Measurements from ENCODE around the gene MLH1.

The MLH1 gene

DNA sequence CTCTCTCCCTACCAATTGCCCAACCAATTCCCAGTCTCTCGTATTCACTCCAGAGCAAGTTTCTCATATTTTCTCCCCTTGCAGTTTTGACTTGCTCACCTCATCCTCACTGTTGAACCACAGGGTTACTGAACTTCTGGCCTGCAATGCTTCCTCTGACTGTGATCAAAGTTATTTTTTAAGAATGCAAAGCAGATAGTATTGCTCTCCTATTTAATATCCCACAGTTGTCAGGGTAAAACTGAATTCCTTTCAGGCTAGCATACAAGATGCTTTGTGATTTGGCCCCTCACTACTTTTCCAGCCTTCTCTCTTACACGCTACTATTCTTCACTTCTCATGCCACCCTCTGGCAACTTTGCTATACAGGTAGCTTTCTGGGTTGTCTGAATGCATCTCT, 100.2 kb downstream of the MLH1 start:
- Histone ChIP-seq H3K4me1 (peaks cover 0 to 19% (median 1%) of the 10 kb centered on the region in 4 donors), H3K9me3 (no peaks in the 10 kb centered on the region), H3K27me3 (no peaks in the 10 kb centered on the region), H3K27ac (no peak overlapping the region), H3K4me3 (no peak overlapping the region), H3K36me3 (peaks cover 18 to 38% (median 29%) of the 10 kb centered on the region in 3 donors)
- DNase-seq, result no peak
- intact Hi-C loops (cut with DNase I; ENCODE audit: low total_unique reads), result no loop called here
- TF ChIP-seq, protein P1, sequence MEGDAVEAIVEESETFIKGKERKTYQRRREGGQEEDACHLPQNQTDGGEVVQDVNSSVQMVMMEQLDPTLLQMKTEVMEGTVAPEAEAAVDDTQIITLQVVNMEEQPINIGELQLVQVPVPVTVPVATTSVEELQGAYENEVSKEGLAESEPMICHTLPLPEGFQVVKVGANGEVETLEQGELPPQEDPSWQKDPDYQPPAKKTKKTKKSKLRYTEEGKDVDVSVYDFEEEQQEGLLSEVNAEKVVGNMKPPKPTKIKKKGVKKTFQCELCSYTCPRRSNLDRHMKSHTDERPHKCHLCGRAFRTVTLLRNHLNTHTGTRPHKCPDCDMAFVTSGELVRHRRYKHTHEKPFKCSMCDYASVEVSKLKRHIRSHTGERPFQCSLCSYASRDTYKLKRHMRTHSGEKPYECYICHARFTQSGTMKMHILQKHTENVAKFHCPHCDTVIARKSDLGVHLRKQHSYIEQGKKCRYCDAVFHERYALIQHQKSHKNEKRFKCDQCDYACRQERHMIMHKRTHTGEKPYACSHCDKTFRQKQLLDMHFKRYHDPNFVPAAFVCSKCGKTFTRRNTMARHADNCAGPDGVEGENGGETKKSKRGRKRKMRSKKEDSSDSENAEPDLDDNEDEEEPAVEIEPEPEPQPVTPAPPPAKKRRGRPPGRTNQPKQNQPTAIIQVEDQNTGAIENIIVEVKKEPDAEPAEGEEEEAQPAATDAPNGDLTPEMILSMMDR (IDR thresholded peaks at IDR 0.05), result no peak

DNA sequence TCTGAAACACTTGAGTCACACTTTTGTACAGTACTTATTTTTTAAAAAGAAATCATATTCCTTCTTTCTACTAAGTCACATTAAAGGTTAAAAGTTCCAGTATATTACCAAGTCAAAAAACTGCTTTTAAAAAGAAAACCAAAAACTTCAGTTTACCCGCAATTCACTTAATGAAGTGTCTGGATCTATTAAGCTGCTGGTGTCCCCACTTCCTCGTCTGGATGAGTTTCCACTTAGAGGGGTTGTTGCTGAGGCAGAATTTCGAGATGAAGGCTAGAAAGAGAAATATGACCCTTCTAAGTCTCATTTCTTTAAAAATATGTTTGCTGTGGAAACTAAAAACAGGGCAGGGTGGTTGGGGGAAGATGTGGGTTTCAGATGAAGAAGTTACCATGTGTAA, 101.3 kb downstream of the MLH1 start:
- Histone ChIP-seq H3K4me3 (no peak overlapping the region), H3K27me3 (no peaks in the 10 kb centered on the region), H3K36me3 (peaks cover 18 to 31% (median 29%) of the 10 kb centered on the region in 3 donors), H3K9me3 (no peaks in the 10 kb centered on the region), H3K27ac (no peak overlapping the region), H3K4me1 (peaks cover 0 to 19% (median 1%) of the 10 kb centered on the region in 4 donors)
- intact Hi-C loops (cut with DNase I; ENCODE audit: low total_unique reads), result no loop called here
- DNase-seq, result no peak
- TF ChIP-seq, protein P1 (IDR thresholded peaks at IDR 0.05), result no peak

DNA sequence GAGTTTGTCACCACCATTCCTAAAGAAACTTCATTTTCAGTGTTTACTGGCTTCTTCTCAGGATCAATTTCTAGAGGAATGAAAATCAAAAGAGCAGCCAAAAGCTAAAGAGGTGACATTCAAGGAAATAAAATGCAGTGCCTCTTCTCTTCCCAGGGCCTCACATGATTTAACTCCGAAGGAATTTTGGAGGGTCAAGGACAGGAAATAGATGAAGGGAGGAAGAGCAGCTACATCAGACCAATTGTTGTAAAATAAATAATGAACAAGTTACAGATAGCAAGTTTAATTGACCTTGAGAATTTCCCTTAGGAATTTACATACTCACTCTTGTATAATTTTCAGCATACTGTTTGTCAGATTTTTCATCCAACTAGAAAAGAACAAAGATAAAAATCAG, 103.0 kb downstream of the MLH1 start:
- H3K27me3 ChIP-seq, result no peaks in the 10 kb centered on the region
- TF ChIP-seq, protein P1 (IDR thresholded peaks at IDR 0.05), result no peak
- no peaks in the 10 kb centered on the region for H3K9me3 ChIP-seq
- intact Hi-C loops (cut with DNase I; ENCODE audit: low total_unique reads), result no loop called here
- peak overlapping the region in 1 of 2 donors; percentile 26 for H3K27ac ChIP-seq
- DNase-seq, result no peak
- peaks cover 0 to 19% (median 1%) of the 10 kb centered on the region in 4 donors for H3K4me1 ChIP-seq
- no peak overlapping the region for H3K4me3 ChIP-seq
- H3K36me3 ChIP-seq, result peaks cover 3 to 14% (median 12%) of the 10 kb centered on the region in 3 donors

DNA sequence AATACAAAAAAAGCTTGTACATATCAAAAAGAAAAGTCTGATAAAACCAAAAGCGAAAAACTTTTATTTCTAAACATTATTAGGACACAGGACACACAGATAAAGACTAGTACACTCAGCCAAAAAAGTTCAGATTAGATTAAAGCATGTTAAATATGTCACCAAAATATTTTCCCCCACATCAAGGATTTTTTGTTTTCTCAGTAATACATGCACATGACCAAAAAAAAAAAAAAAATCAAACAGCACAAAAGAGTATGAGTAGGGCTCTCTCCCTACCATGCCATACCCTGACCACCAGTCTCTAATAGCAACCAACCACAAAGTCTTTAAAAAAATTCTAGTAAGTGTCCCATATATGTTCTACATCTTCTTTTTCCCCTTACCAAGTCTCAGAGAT, 103.7 kb downstream of the MLH1 start:
- DNase-seq, result no peak
- Histone ChIP-seq H3K9me3 (no peaks in the 10 kb centered on the region), H3K36me3 (peaks cover 0 to 13% (median 8%) of the 10 kb centered on the region in 3 donors), H3K27ac (peak overlapping the region in 1 of 2 donors; percentile 26), H3K4me3 (no peak overlapping the region), H3K4me1 (peaks cover 0 to 19% (median 1%) of the 10 kb centered on the region in 4 donors), H3K27me3 (no peaks in the 10 kb centered on the region)
- TF ChIP-seq, protein P1 (IDR thresholded peaks at IDR 0.05), result no peak
- intact Hi-C loops (cut with DNase I; ENCODE audit: low total_unique reads), result no loop called here

DNA sequence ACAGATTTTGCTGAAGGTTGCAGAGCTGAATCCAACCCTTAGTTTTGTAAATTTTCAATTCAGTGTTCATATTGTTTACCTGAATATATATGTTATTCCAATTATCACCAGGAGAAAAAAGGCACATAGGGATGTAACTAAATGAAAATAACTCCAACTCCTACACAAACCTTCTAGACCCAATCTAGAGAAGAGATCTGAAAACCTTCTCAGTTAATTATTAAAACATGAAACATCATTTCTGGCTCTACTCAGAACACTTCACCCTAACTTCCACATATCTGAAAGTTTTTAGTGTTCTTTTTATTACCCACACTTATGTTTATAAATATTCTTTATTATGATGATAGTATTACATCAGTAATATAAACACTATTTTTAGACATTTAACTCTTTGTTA, 104.5 kb downstream of the MLH1 start:
- Histone ChIP-seq H3K27ac (no peak overlapping the region), H3K4me3 (no peak overlapping the region), H3K4me1 (peaks cover 0 to 19% (median 1%) of the 10 kb centered on the region in 4 donors), H3K27me3 (no peaks in the 10 kb centered on the region), H3K9me3 (no peaks in the 10 kb centered on the region), H3K36me3 (peaks cover 0 to 8% (median 5%) of the 10 kb centered on the region in 3 donors)
- intact Hi-C loops (cut with DNase I; ENCODE audit: low total_unique reads), result no loop called here
- DNase-seq, result no peak
- TF ChIP-seq, protein P1 (IDR thresholded peaks at IDR 0.05), result no peak

DNA sequence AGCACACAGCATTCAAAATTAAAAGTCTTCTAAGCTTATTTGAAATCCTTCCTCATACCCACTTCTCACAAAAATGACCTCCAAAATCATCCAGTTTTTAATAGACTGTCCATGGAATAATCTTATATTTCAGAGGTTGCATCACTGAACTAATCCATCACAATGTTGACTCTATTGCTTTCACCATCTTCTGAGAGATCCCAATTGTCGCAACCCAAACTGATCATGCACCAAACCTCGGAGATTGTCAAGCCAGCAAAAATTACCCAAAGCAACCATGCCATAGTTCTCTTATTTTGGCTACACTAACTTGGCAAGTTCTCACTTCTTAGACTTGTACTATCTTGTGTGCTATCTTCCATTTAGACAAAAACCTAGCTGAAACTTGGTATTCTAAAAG, 105.6 kb downstream of the MLH1 start:
- Histone ChIP-seq H3K36me3 (peaks cover 0 to 5% (median 0%) of the 10 kb centered on the region in 3 donors), H3K4me3 (no peak overlapping the region), H3K4me1 (peaks cover 0 to 19% (median 1%) of the 10 kb centered on the region in 4 donors), H3K27ac (no peak overlapping the region), H3K9me3 (no peaks in the 10 kb centered on the region), H3K27me3 (no peaks in the 10 kb centered on the region)
- DNase-seq, result no peak
- intact Hi-C loops (cut with DNase I; ENCODE audit: low total_unique reads), result no loop called here
- TF ChIP-seq, protein P1 (IDR thresholded peaks at IDR 0.05), result no peak

All from tibial artery (tissue), 4 donors.